GM23338 (cell line): ENCODE data around the gene ME2. TPM values are rescaled to one million over a fixed set of nuclear protein-coding genes. Genes with fewer than 3 reads are reported as not detected.

Experiments
- ATAC-seq: fragments of 200-7000 bp; cut with Tn5 transposase; 3 replicates; pipeline ENCODE4 v1.9.1; 2020
- DNase-seq: peaks from one replicate; pipeline ENCODE4 v3.0.0-alpha.2; 2015; ENCODE audit warnings: low spot score
- H2AFZ ChIP-seq: fragments of 200-600 bp; sonication (generic); 2 replicates; pipeline ENCODE4 v1.8.0; 2016; ENCODE audit warnings: antibody characterized with exemption, mild to moderate bottlenecking, moderate library complexity
- H3F3A ChIP-seq: fragments of 200-600 bp; sonication (generic); replicated peaks from 2 replicates; pipeline ENCODE4 v1.8.0; 2017; ENCODE audit warnings: antibody characterized with exemption, mixed run types, low read depth
- H3K27ac ChIP-seq: fragments of 200-600 bp; sonication (generic); 2 replicates; pipeline ENCODE4 v1.6.1; 2016; ENCODE audit warnings: low read depth
- H3K27me3 ChIP-seq: fragments of 200-600 bp; sonication (generic); 2 replicates; pipeline ENCODE4 v1.8.0; 2016; ENCODE audit warnings: mild to moderate bottlenecking, mixed run types, moderate library complexity; ENCODE audit not compliant: insufficient read depth
- H3K36me3 ChIP-seq: fragments of 200-600 bp; sonication (generic); 2 replicates; pipeline ENCODE4 v1.8.0; 2016; ENCODE audit warnings: mild to moderate bottlenecking; ENCODE audit not compliant: insufficient read depth
- H3K4me1 ChIP-seq: fragments of 200-600 bp; sonication (generic); 2 replicates; pipeline ENCODE4 v1.8.0; 2016; ENCODE audit warnings: mild to moderate bottlenecking, moderate library complexity; ENCODE audit not compliant: insufficient read depth
- H3K4me2 ChIP-seq: fragments of 200-600 bp; sonication (generic); 2 replicates; pipeline ENCODE4 v1.7.1; 2017; ENCODE audit warnings: mixed run types
- H3K4me3 ChIP-seq: fragments of 200-600 bp; sonication (generic); 2 replicates; pipeline ENCODE4 v1.6.1; 2016; ENCODE audit warnings: mixed run types
- H3K79me2 ChIP-seq: fragments of 200-600 bp; sonication (generic); replicated peaks from 2 replicates; pipeline ENCODE4 v1.8.0; 2017; ENCODE audit warnings: mild to moderate bottlenecking; ENCODE audit not compliant: insufficient read depth
- H3K9me2 ChIP-seq: fragments of 200-600 bp; sonication (generic); 2 replicates; pipeline ENCODE4 v1.8.0; 2017; ENCODE audit not compliant: insufficient read depth
- H4K20me1 ChIP-seq: fragments of 200-600 bp; sonication (generic); replicated peaks from 2 replicates; pipeline ENCODE4 v1.8.0; 2017; ENCODE audit warnings: mild to moderate bottlenecking; ENCODE audit not compliant: insufficient read depth
- H3K27ac Mint-ChIP-seq: 2 replicates; pipeline ENCODE4 v1.8.0; 2020; ENCODE audit warnings: inconsistent platforms, mild to moderate bottlenecking, moderate library complexity, mixed read lengths
- H3K27me3 Mint-ChIP-seq: 3 replicates; pipeline ENCODE4 v1.8.0; 2022; ENCODE audit warnings: low read depth, mild to moderate bottlenecking, moderate library complexity, mixed read lengths, inconsistent platforms; ENCODE audit not compliant: insufficient read depth, poor library complexity
- H3K36me3 Mint-ChIP-seq: 3 replicates; pipeline ENCODE4 v1.8.0; 2021; ENCODE audit warnings: low read depth, mild to moderate bottlenecking, inconsistent platforms, moderate library complexity, mixed read lengths
- H3K4me1 Mint-ChIP-seq: 3 replicates; pipeline ENCODE4 v1.8.0; 2020; ENCODE audit warnings: mild to moderate bottlenecking, inconsistent platforms, mixed read lengths
- H3K4me3 Mint-ChIP-seq: 3 replicates; pipeline ENCODE4 v1.8.0; 2021; ENCODE audit warnings: moderate library complexity, mild to moderate bottlenecking, inconsistent platforms, mixed read lengths
- H3K9me3 Mint-ChIP-seq: 3 replicates; pipeline ENCODE4 v1.8.0; 2020; ENCODE audit warnings: moderate library complexity, mild to moderate bottlenecking, inconsistent platforms, mixed read lengths
- CREB1 ChIP-seq: fragments of 250-450 bp; sonication (Bioruptor Pico); IDR thresholded peaks from 2 replicates; pipeline ENCODE4 v1.5.0; 2020; ENCODE audit warnings: low read depth, mild to moderate bottlenecking, moderate library complexity
- EZH2 ChIP-seq: fragments of 200-600 bp; sonication (generic); IDR thresholded peaks from one replicate; pipeline ENCODE4 v1.8.0; 2017; ENCODE audit warnings: antibody characterized with exemption, mild to moderate bottlenecking, low read depth; ENCODE audit not compliant: unreplicated experiment
- EZH2phosphoT487 ChIP-seq: fragments of 200-600 bp; sonication (generic); IDR thresholded peaks from one replicate; pipeline ENCODE4 v1.8.1; 2018; ENCODE audit warnings: antibody characterized with exemption; ENCODE audit not compliant: unreplicated experiment
- JUNB ChIP-seq: IDR thresholded peaks from one replicate; pipeline ENCODE4 v1.6.1; 2016; ENCODE audit warnings: antibody characterized with exemption; ENCODE audit not compliant: unreplicated experiment
- NANOG ChIP-seq: IDR thresholded peaks from 2 replicates; pipeline ENCODE4 v1.6.1; 2016; ENCODE audit warnings: antibody characterized with exemption, borderline replicate concordance
- STAT1 ChIP-seq: IDR thresholded peaks from one replicate; pipeline ENCODE4 v1.6.1; 2016; ENCODE audit warnings: antibody characterized with exemption; ENCODE audit not compliant: unreplicated experiment
- ZNF462 ChIP-seq: fragments of 250-450 bp; sonication (Bioruptor Pico); IDR thresholded peaks from 2 replicates; pipeline ENCODE4 v1.5.0; 2020; ENCODE audit warnings: mild to moderate bottlenecking, moderate library complexity
- polyA plus RNA-seq: library from polyadenylated mRNA; unstranded; fragments of >200 nt; fragmentation: Nextera tagmentation; extraction: Ambion mirVana; gene quantifications from 2 replicates; pipeline ENCODE4 v1.2.1, GENCODE V29; 2016
- total RNA-seq: library from RNA; depleted of rRNA; stranded (reverse); fragments of >200 nt; shearing (Covaris generic); gene quantifications from 2 replicates; pipeline ENCODE4 v1.2.3, GENCODE V29; 2014
- TF ChIP-seq, protein P1 (sequence below): IDR thresholded peaks from 2 replicates; pipeline ENCODE4 v1.6.1; 2016; ENCODE audit warnings: antibody characterized with exemption
- TF ChIP-seq, protein P2 (sequence below), 2 experiments: fragments of 200-600 bp in 1 of 2; sonication (generic) in 1 of 2; conservative IDR thresholded peaks; 2 replicates each; pipeline versions ENCODE4 v1.5.1 to v1.6.1; 2016 to 2017; ENCODE audit warnings: antibody characterized with exemption in 2 of 2, low read depth in 2 of 2, mild to moderate bottlenecking in 2 of 2, moderate library complexity in 1 of 2

ME2 gene
- total and polyA plus RNA-seq, 2 experiments from 2014 or later = 61.0 to 102 TPM

GRCh38 chr18:50877545-50878265 lies 1.2 kb upstream of the ME2 start (continued):
- TF ChIP-seq, protein P1, sequence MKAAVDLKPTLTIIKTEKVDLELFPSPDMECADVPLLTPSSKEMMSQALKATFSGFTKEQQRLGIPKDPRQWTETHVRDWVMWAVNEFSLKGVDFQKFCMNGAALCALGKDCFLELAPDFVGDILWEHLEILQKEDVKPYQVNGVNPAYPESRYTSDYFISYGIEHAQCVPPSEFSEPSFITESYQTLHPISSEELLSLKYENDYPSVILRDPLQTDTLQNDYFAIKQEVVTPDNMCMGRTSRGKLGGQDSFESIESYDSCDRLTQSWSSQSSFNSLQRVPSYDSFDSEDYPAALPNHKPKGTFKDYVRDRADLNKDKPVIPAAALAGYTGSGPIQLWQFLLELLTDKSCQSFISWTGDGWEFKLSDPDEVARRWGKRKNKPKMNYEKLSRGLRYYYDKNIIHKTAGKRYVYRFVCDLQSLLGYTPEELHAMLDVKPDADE = no peak
- no peak for TF ChIP-seq NANOG
- TF ChIP-seq EZH2phosphoT487 = no peak
- no peak for TF ChIP-seq STAT1
- TF ChIP-seq EZH2 = no peak
- TF ChIP-seq CREB1 (CRISPR knock-in tag) = no peak

DNA sequence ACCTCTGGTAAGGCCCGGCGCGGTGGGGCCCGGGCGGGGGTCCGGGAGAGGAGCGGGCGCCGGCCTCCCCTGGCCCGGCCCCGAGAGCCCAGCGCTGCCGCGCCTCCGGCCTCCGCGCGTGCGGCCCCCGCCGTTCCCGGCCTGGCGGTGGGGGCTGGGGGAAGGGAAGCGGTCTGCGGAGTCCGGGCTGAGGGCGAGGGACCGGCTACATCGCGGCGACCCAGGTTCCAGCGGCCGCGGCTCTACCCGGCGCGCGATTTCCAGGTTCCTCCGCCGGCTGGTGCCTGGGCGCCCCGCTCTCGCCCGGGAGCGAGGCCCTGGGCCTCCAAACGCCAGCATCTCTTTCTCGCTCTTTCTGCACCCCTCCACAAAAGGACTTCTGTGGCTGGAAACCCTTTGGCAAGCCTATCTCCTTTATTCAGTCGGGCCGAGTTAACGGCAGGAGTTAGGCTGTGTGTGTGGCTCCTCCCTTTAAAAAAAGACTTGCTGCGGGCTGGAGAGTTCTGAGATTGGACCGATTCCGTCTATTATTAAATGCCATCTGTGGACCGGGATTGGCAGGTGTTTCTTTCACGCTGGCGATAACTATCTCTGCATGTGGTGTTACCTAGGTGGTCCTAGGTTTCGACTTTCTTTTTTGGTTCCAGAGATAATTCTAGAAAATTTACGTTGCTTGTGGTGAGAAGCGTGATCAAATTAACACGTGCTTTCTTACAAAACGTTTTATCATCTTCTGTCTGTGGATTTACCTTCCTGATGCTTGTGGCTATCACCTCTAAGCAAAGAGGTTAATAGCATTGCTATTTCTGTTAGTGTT lies 592 bp downstream of the ME2 start:
- H3K4me3 Mint-ChIP-seq = peak overlapping the region; percentile 92
- TF ChIP-seq JUNB (no peak), NANOG (no peak), ZNF462 (CRISPR knock-in tag) (no peak), STAT1 (no peak), CREB1 (CRISPR knock-in tag) (no peak)
- TF ChIP-seq, protein P2, sequence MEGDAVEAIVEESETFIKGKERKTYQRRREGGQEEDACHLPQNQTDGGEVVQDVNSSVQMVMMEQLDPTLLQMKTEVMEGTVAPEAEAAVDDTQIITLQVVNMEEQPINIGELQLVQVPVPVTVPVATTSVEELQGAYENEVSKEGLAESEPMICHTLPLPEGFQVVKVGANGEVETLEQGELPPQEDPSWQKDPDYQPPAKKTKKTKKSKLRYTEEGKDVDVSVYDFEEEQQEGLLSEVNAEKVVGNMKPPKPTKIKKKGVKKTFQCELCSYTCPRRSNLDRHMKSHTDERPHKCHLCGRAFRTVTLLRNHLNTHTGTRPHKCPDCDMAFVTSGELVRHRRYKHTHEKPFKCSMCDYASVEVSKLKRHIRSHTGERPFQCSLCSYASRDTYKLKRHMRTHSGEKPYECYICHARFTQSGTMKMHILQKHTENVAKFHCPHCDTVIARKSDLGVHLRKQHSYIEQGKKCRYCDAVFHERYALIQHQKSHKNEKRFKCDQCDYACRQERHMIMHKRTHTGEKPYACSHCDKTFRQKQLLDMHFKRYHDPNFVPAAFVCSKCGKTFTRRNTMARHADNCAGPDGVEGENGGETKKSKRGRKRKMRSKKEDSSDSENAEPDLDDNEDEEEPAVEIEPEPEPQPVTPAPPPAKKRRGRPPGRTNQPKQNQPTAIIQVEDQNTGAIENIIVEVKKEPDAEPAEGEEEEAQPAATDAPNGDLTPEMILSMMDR (conservative IDR thresholded peaks at IDR 0.05; ENCODE audit: low read depth in 2 of 2) = no peak

More for the DNA sequence above, 592 bp downstream of the ME2 start:
- no peaks in the 10 kb centered on the region for H3K27me3 ChIP-seq
- H3K4me3 ChIP-seq = peak overlapping the region; percentile 91
- Mint-ChIP-seq H3K27me3 (peaks cover 5% of the 10 kb centered on the region), H3K9me3 (no peaks in the 10 kb centered on the region; the same call in 2 of the 3 replicates), H3K4me1 (peaks cover 15% of the 10 kb centered on the region), H3K36me3 (peaks cover 3% of the 10 kb centered on the region; the same call in 2 of the 3 replicates), H3K27ac (peak overlapping the region; percentile 88)
- H3F3A ChIP-seq = 0 out of 2 replicates have a peak, but pooled peaks cover 2% of the 10 kb centered on the region
- 0 out of 2 replicates have a peak, but pooled peaks cover 4% of the 10 kb centered on the region for H3K9me2 ChIP-seq
- peaks cover 51% of the 10 kb centered on the region for H3K79me2 ChIP-seq
- peak; percentile 60; the same call in 2 of the 3 replicates for ATAC-seq
- H4K20me1 ChIP-seq = peaks cover 16% of the 10 kb centered on the region
- H3K36me3 ChIP-seq = no peaks in the 10 kb centered on the region
- peaks cover 17% of the 10 kb centered on the region for H3K4me1 ChIP-seq
- peak overlapping the region; percentile 97 for H3K4me2 ChIP-seq
- 0 out of 2 replicates have a peak overlapping the region, but pooled peaks have one; percentile 68 for H3K27ac ChIP-seq
- no peak for DNase-seq
- H2AFZ ChIP-seq = peak overlapping the region; percentile 82
